Naive thymus-derived CD4-positive, alpha-beta T cell (primary cell): Measurements from ENCODE around the gene RTN1. TPM values are rescaled to one million over a fixed set of nuclear protein-coding genes. Genes with fewer than 3 reads are reported as not detected.

Source experiments
- ATAC-seq: fragments of 150-1000 bp; cut with Tn5 transposase; 2 replicates; pipeline ENCODE4 v1.10.0; 2021; ENCODE audit warnings: mild to moderate bottlenecking, moderate library complexity
- CTCF ChIA-PET: fragments of 350-600 bp; sonication (Branson Sonifier 250); formaldehyde crosslinking; loops from one replicate; lab custom pipeline; 2021; ENCODE audit warnings: antibody characterized with exemption; lab: Charles Lee
- POLR2A ChIA-PET: fragments of 350-600 bp; sonication (Branson Sonifier 250); formaldehyde crosslinking; loops from one replicate; lab custom pipeline; 2021; ENCODE audit warnings: antibody characterized with exemption, inconsistent platforms; lab: Charles Lee
- DNase-seq, 9 donors: peaks; one replicate each; pipeline versions ENCODE4 v3.0.0 to v3.0.0-alpha.2; 2020 to 2022; ENCODE audit warnings: mixed read lengths in 1 of 9
- H3K27ac ChIP-seq: one replicate; pipeline ENCODE4 v1.7.0; 2013; ENCODE audit warnings: mild to moderate bottlenecking, low read depth, low read length, moderate library complexity
- H3K27me3 ChIP-seq, 2 donors: one replicate each; pipeline ENCODE4 v1.7.0; 2013; ENCODE audit warnings: low read length in 2 of 2, mild to moderate bottlenecking in 2 of 2, moderate library complexity in 2 of 2; ENCODE audit not compliant: control insufficient read depth in 2 of 2, insufficient read depth in 2 of 2
- H3K36me3 ChIP-seq, 3 experiments: 1 replicate in 2 of 3; 2 replicates in 1 of 3; pipeline ENCODE4 v1.7.0; 2013; ENCODE audit warnings: low read length in 3 of 3, mild to moderate bottlenecking in 3 of 3, moderate library complexity in 1 of 3; ENCODE audit not compliant: insufficient read depth in 3 of 3, control insufficient read depth in 2 of 3
- H3K4me1 ChIP-seq, 2 donors: one replicate each; pipeline ENCODE4 v1.7.0; 2013; ENCODE audit warnings: low read length in 2 of 2, mild to moderate bottlenecking in 2 of 2, moderate library complexity in 1 of 2; ENCODE audit not compliant: control insufficient read depth in 2 of 2, insufficient read depth in 2 of 2
- H3K4me3 ChIP-seq: 2 replicates; pipeline ENCODE4 v1.7.0; 2013; ENCODE audit warnings: mild to moderate bottlenecking, low read length
- H3K9me3 ChIP-seq, 3 experiments: 1 replicate in 2 of 3; 2 replicates in 1 of 3; pipeline ENCODE4 v1.7.0; 2013; ENCODE audit warnings: low read length in 3 of 3; ENCODE audit not compliant: control insufficient read depth in 2 of 3
- H3K27ac Mint-ChIP-seq, 9 donors: one replicate each; pipeline ENCODE4 v1.8.0; 2020 to 2022; ENCODE audit warnings: mixed read lengths in 9 of 9, mild to moderate bottlenecking in 8 of 9, moderate library complexity in 5 of 9, inconsistent platforms in 2 of 9
- H3K27me3 Mint-ChIP-seq, 5 donors: one replicate each; pipeline ENCODE4 v1.8.0; 2021 to 2022; ENCODE audit warnings: mixed read lengths in 5 of 5, mild to moderate bottlenecking in 1 of 5
- H3K36me3 Mint-ChIP-seq, 5 donors: one replicate each; pipeline ENCODE4 v1.8.0; 2020 to 2022; ENCODE audit warnings: mixed read lengths in 5 of 5, mild to moderate bottlenecking in 3 of 5, inconsistent platforms in 1 of 5
- H3K4me1 Mint-ChIP-seq, 7 donors: one replicate each; pipeline ENCODE4 v1.8.0; 2020 to 2022; ENCODE audit warnings: mixed read lengths in 7 of 7, mild to moderate bottlenecking in 3 of 7, inconsistent platforms in 1 of 7
- H3K4me3 Mint-ChIP-seq, 10 donors: one replicate each; pipeline ENCODE4 v1.8.0; 2020 to 2022; ENCODE audit warnings: mild to moderate bottlenecking in 10 of 10, mixed read lengths in 10 of 10, moderate library complexity in 6 of 10, inconsistent platforms in 2 of 10
- H3K9me3 Mint-ChIP-seq, 11 donors: one replicate each; pipeline ENCODE4 v1.8.0; 2020 to 2022; ENCODE audit warnings: mixed read lengths in 11 of 11, mild to moderate bottlenecking in 4 of 11, inconsistent platforms in 1 of 11, moderate library complexity in 1 of 11
- intact Hi-C, 2 donors: fragments of 100-400 bp; cut with micrococcal nuclease; formaldehyde crosslinking; loops; one replicate each; pipeline ENCODE4 v1.15.1; 2023
- polyA plus RNA-seq, 2 donors: library from polyadenylated mRNA; unstranded; fragments of 300-500 nt; fragmentation: Illumina TruSeq; gene quantifications; one replicate each; pipeline ENCODE4 v1.2.3, GENCODE V29; 2021
- total RNA-seq, 6 experiments: library from RNA in 5 of 6; stranded (reverse) in 5 of 6; gene quantifications; 1 replicate in 5 of 6; 2 replicates in 1 of 6; pipeline ENCODE4 v1.2.3 and lab custom pipeline; 2021 to 2026

Gene RTN1
- total and polyA plus RNA-seq, 7 experiments from 2014 or later = 0.24 to 9.4 (median 0.77) TPM; not detected in 3

- POLR2A ChIA-PET = no interaction called here
- peaks cover 6 to 24% (median 13%) of the 10 kb centered on the region in 7 donors for H3K4me1 Mint-ChIP-seq
- intact Hi-C loops = no loop called here
- H3K4me3 Mint-ChIP-seq = peak overlapping the region in 1 of 10 donors; percentile 21
- ATAC-seq = no peak
- Histone ChIP-seq H3K27me3 (no peaks in the 10 kb centered on the region), H3K36me3 (no peaks in the 10 kb centered on the region), H3K4me1 (peaks cover 0 to 4% of the 10 kb centered on the region in 2 donors), H3K9me3 (no peaks in the 10 kb centered on the region), H3K4me3 (no peak overlapping the region), H3K27ac (no peak overlapping the region)
- peaks cover 0 to 2% (median 0%) of the 10 kb centered on the region in 11 donors for H3K9me3 Mint-ChIP-seq
- DNase-seq = no peak
- CTCF ChIA-PET = interaction anchor here (1.0 kb wide), 1 partner anchor 15 kb away, joined by 3 read pairs; no protein-coding TSS in a partner anchor
- no peaks in the 10 kb centered on the region for H3K36me3 Mint-ChIP-seq
- H3K27me3 Mint-ChIP-seq = peaks cover 0 to 15% (median 14%) of the 10 kb centered on the region in 5 donors
- no peak overlapping the region for H3K27ac Mint-ChIP-seq
Observed at GRCh38 chr14:59583755-59584154, 286.8 kb downstream of the RTN1 start.

- Mint-ChIP-seq H3K27me3 (peaks cover 6 to 20% (median 14%) of the 10 kb centered on the region in 5 donors), H3K4me3 (no peak overlapping the region), H3K9me3 (peaks cover 0 to 2% (median 0%) of the 10 kb centered on the region in 11 donors), H3K36me3 (no peaks in the 10 kb centered on the region), H3K27ac (no peak overlapping the region), H3K4me1 (peaks cover 6 to 24% (median 13%) of the 10 kb centered on the region in 7 donors)
- H3K4me1 ChIP-seq = peaks cover 0 to 4% of the 10 kb centered on the region in 2 donors
- ChIA-PET CTCF (no interaction called here), POLR2A (no interaction called here)
- H3K9me3 ChIP-seq = no peaks in the 10 kb centered on the region
- DNase-seq = no peak
- intact Hi-C loops = no loop called here
- ATAC-seq = no peak
- no peak overlapping the region for H3K4me3 ChIP-seq
- no peaks in the 10 kb centered on the region for H3K36me3 ChIP-seq
- H3K27ac ChIP-seq = no peak overlapping the region
- no peaks in the 10 kb centered on the region for H3K27me3 ChIP-seq
Observed at GRCh38 chr14:59582845-59583509, 287.6 kb downstream of the RTN1 start.

DNA sequence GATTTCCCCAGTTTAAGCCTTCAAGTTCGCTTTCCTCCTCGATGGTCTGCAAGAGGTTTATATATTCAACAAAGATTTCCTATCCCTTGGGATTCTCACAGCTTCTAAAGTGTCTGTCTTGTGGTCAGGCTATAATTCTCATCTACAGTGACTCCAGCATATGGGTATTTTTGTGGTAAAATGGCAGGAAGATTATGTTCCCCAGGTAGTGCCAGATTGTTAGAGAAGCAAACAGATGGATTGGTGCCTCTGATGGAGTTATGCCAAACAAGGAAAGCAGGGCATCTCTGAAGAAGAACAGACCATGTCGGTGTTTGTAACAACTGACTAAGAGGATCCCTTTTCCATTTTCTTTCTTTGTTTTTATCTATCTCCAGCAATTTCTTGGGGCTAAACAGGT is 288.4 kb downstream of the RTN1 start:
- H3K9me3 ChIP-seq = no peaks in the 10 kb centered on the region
- Mint-ChIP-seq H3K4me1 (peaks cover 6 to 19% (median 11%) of the 10 kb centered on the region in 7 donors), H3K27me3 (peaks cover 9 to 20% (median 15%) of the 10 kb centered on the region in 5 donors), H3K36me3 (no peaks in the 10 kb centered on the region), H3K4me3 (no peak overlapping the region), H3K9me3 (peaks cover 0 to 2% (median 0%) of the 10 kb centered on the region in 11 donors), H3K27ac (no peak overlapping the region)
- no peak overlapping the region for H3K27ac ChIP-seq
- ATAC-seq (no peak), DNase-seq (no peak)
- intact Hi-C loops = no loop called here
- ChIA-PET POLR2A (no interaction called here), CTCF (no interaction called here)
- H3K4me1 ChIP-seq = peaks cover 0 to 4% of the 10 kb centered on the region in 2 donors
- H3K27me3 ChIP-seq = no peaks in the 10 kb centered on the region
- no peak overlapping the region for H3K4me3 ChIP-seq
- H3K36me3 ChIP-seq = no peaks in the 10 kb centered on the region

DNA sequence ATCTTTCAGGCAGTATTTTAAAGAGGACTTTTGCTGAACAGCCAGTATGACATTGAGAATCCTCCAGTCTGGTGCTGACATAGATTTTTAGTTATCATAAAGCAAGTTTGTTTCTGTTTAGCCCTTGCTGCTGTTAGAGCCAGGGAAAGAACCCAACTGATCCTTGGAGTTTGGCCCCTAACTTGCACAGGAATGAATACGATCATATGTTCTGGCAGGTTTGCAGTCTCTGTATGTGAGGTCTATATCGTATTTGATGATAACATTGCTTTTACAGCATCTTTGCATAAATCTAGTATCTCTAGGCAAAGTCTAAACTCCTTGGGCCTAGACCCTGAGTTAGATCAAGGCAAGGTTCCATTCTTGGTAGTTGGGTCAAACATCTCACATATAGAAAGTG is 289.7 kb downstream of the RTN1 start:
- H3K4me1 ChIP-seq = peaks cover 3 to 4% of the 10 kb centered on the region in 2 donors
- H3K9me3 ChIP-seq = no peaks in the 10 kb centered on the region
- H3K4me3 ChIP-seq = no peak overlapping the region
- no peak for ATAC-seq
- Mint-ChIP-seq H3K9me3 (peaks cover 0 to 2% (median 0%) of the 10 kb centered on the region in 11 donors), H3K36me3 (no peaks in the 10 kb centered on the region), H3K27ac (no peak overlapping the region), H3K4me3 (no peak overlapping the region), H3K4me1 (peaks cover 8 to 14% (median 10%) of the 10 kb centered on the region in 7 donors), H3K27me3 (peaks cover 13 to 28% (median 23%) of the 10 kb centered on the region in 5 donors)
- ChIA-PET CTCF (no interaction called here), POLR2A (no interaction called here)
- DNase-seq = no peak
- H3K36me3 ChIP-seq = no peaks in the 10 kb centered on the region
- no peak overlapping the region for H3K27ac ChIP-seq
- no peaks in the 10 kb centered on the region for H3K27me3 ChIP-seq
- intact Hi-C loops = no loop called here

DNA sequence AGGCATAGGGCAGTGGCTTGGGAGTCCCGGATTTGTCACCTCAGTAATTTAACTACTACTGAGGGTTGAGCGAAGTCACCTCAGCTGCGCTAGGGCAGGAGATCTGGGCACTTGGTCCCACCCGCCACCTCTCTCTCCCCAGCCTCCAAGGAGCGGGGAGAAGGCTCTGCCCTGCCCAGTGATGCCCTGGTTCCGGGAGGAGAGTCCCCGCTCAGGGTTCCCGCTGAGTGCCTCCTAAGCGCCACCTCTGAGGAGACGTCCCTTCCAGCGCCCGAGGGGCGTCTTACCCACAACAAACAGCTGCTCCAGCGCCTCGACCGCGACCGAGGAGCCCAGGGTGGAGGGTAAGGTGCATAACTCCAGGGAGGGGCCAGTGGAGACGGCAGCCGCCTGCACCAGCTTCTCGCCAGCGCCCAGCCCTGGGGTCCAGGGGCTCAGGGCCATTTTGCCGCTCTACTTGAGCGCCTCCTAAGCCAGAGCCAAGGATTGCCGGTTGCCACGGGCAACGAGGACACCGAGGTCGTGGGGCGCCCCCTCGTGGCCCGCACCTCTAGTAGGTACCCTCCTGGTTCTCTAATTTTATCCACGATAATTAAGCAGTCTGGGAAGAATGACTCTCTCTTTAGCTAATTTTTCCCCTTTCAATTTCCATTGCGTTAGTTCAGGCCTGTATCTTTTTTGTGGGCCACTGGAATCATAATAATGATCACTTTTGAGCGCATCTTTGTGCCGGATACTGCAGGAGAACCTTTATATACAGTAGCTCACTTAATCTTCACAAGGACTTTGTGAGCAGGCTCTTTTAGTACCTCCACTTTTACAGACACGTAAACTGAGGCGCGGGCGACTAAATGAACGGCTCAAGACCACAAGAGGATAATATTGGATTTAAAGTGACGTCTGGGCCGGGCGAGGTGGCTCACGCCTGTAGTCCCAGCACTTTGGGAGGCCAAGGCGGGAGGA is 294.0 kb downstream of the RTN1 start, which contains the start of gene CCDC175:
CCDC175 (minus strand) TSS at position 481 of the 963 bp plus-strand sequence; CDS start at position 444, 37 bp downstream.
- intact Hi-C loops = loop anchor here (1.0 to 5.0 kb wide), 11 partner anchors 64 to 1075 kb away; partner anchors contain the start of genes JKAMP (in 2 of the 2), L3HYPDH (in 2 of the 2) and DAAM1 (in 1 of the 2)
- POLR2A ChIA-PET = no interaction called here

DNA sequence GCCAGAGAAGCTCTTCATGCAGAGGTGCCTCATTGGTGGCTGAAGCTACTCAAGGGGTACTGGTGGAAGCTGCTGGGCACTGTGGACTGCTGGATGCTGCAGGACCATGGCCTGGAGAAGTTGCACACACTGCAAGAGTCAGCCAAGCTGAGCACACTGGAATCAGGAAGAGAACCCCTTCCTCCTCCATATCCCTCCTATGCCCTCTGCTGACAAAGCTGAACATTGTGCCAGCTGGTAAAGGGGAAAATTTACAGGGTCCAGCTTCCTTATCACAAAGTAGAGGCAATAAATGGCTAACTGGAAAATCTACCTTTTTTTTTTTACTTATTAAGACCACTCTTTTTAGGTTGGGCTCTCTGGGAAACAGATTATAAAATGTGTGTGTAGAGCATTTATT is 300.5 kb downstream of the RTN1 start:
- ATAC-seq (no peak), DNase-seq (no peak)
- Mint-ChIP-seq H3K9me3 (no peaks in the 10 kb centered on the region), H3K4me3 (no peak overlapping the region), H3K36me3 (no peaks in the 10 kb centered on the region), H3K4me1 (no peaks in the 10 kb centered on the region), H3K27me3 (peaks cover 22 to 54% (median 37%) of the 10 kb centered on the region in 5 donors), H3K27ac (no peak overlapping the region)
- Histone ChIP-seq H3K4me3 (no peak overlapping the region), H3K36me3 (no peaks in the 10 kb centered on the region), H3K4me1 (no peaks in the 10 kb centered on the region), H3K27me3 (no peaks in the 10 kb centered on the region), H3K9me3 (no peaks in the 10 kb centered on the region), H3K27ac (no peak overlapping the region)
- CTCF ChIA-PET = interaction anchor here (0.9 kb wide), 1 partner anchor 11 kb away, joined by 3 read pairs; no protein-coding TSS in a partner anchor
- intact Hi-C loops = no loop called here
- POLR2A ChIA-PET = no interaction called here

More for the DNA sequence above, 294.0 kb downstream of the RTN1 start, which contains the start of gene CCDC175:
- H3K4me3 ChIP-seq = peak within 1 kb of the TSS; percentile 63
- H3K27me3 ChIP-seq = no peaks in the 10 kb centered on the region
- Mint-ChIP-seq H3K27ac (peak within 1 kb of the TSS in 3 of 9 donors; percentile 8 to 26 (median 14)), H3K4me1 (peaks cover 4 to 9% (median 7%) of the 10 kb centered on the region in 7 donors), H3K36me3 (no peaks in the 10 kb centered on the region), H3K27me3 (peaks cover 20 to 46% (median 29%) of the 10 kb centered on the region in 5 donors), H3K4me3 (peak within 1 kb of the TSS; percentile 66 to 86 (median 78)), H3K9me3 (no peaks in the 10 kb centered on the region)
- DNase-seq (peak; percentile 66 to 84 (median 78)), ATAC-seq (peak; percentile 98)
- no peaks in the 10 kb centered on the region for H3K9me3 ChIP-seq
- CTCF ChIA-PET = interaction anchor here (1.0 to 2.8 kb wide), 7 partner anchors 8 to 456 kb away, joined by 3 to 23 read pairs (median 4); no protein-coding TSS in a partner anchor
- peaks cover 3 to 4% of the 10 kb centered on the region in 2 donors for H3K4me1 ChIP-seq
- H3K27ac ChIP-seq = no peak within 1 kb of the TSS
- H3K36me3 ChIP-seq = no peaks in the 10 kb centered on the region
